ENCODE measurements around the gene TLR6.
"Not testable (repeated sequence)": the region's sequence is repeated elsewhere in the genome, so short reads cannot be mapped to it uniquely, and the experiment has no call there.

TLR6 gene

GRCh38 chr4:38814386-38814785 lies 42.2 kb downstream of the TLR6 start:
- no peak for TF ChIP-seq ZFX (IDR thresholded peaks at IDR 0.05)
- TF ChIP-seq CTCF (conservative IDR thresholded peaks at IDR 0.05), result no peak
- H3K27ac ChIP-seq, result no peak overlapping the region

- TF ChIP-seq CTCF (conservative IDR thresholded peaks at IDR 0.05), result no peak
- no peak for TF ChIP-seq ZFX (IDR thresholded peaks at IDR 0.05)
- no peak overlapping the region for H3K27ac ChIP-seq
Measured at GRCh38 chr4:38811297-38811696, 45.3 kb downstream of the TLR6 start.

GRCh38 chr4:38807462-38807861 lies 49.2 kb downstream of the TLR6 start:
- H3K27ac ChIP-seq, result not testable (repeated sequence)

GRCh38 chr4:38806251-38806650 lies 50.4 kb downstream of the TLR6 start:
- H3K27ac ChIP-seq, result not testable (repeated sequence)

GRCh38 chr4:38805530-38806145 lies 51.0 kb downstream of the TLR6 start:
- TF ChIP-seq CTCF (conservative IDR thresholded peaks at IDR 0.05) (no peak), ZFX (IDR thresholded peaks at IDR 0.05) (no peak)
- no peak overlapping the region for H3K27ac ChIP-seq

GRCh38 chr4:38804654-38805295 lies 51.8 kb downstream of the TLR6 start, which contains the start of gene TLR1:
TLR1 (minus strand) TSS chr4:38804791; CDS start chr4:38798831, 5,960 bp downstream.
- TF ChIP-seq ZFX (IDR thresholded peaks at IDR 0.05), result no peak
- peak; percentile 67 for TF ChIP-seq CTCF (conservative IDR thresholded peaks at IDR 0.05)
- H3K27ac ChIP-seq, result no peak within 1 kb of the TSS

- H3K27ac ChIP-seq, result no peak overlapping the region
- TF ChIP-seq ZFX (IDR thresholded peaks at IDR 0.05) (no peak), CTCF (conservative IDR thresholded peaks at IDR 0.05) (no peak)
Measured at GRCh38 chr4:38803833-38804653, 52.6 kb downstream of the TLR6 start.

- TF ChIP-seq CTCF (conservative IDR thresholded peaks at IDR 0.05) (no peak), ZFX (IDR thresholded peaks at IDR 0.05) (no peak)
- H3K27ac ChIP-seq, result no peak overlapping the region
Measured at GRCh38 chr4:38802561-38803355, 53.9 kb downstream of the TLR6 start.

Measured in C4-2B (cell line).